B cell (primary cell): ENCODE measurements around the gene LLPH. TPM values are rescaled to one million over a fixed set of nuclear protein-coding genes. Genes with fewer than 3 reads are reported as not detected.

Experiments
- ATAC-seq: fragments of 200-7000 bp; cut with Tn5 transposase; one replicate; pipeline ENCODE4 v1.10.0; 2021; ENCODE audit warnings: low read depth, mild to moderate bottlenecking, moderate number of reproducible peaks, moderate library complexity
- CTCF ChIA-PET: fragments of 350-600 bp; sonication (Branson Sonifier 250); formaldehyde crosslinking; loops from one replicate; lab custom pipeline; 2021; ENCODE audit warnings: antibody characterized with exemption, inconsistent platforms; lab: Charles Lee
- POLR2A ChIA-PET: fragments of 350-600 bp; sonication (Branson Sonifier 250); formaldehyde crosslinking; loops from one replicate; lab custom pipeline; 2021; ENCODE audit warnings: antibody characterized with exemption; lab: Charles Lee
- DNase-seq: peaks from one replicate; pipeline ENCODE4 v3.0.0; 2013
- H2AFZ ChIP-seq: 2 replicates; pipeline ENCODE4 v1.6.1; 2012; ENCODE audit warnings: mild to moderate bottlenecking, low read depth, low read length; ENCODE audit not compliant: insufficient read depth, poor library complexity, severe bottlenecking
- H3K27ac ChIP-seq, 2 donors: 1 replicate in 1 of 2; 2 replicates in 1 of 2; pipeline ENCODE4 v1.5.1; 2012 to 2013; ENCODE audit warnings: low read length in 2 of 2, mild to moderate bottlenecking in 2 of 2, moderate library complexity in 1 of 2
- H3K27me3 ChIP-seq, 4 experiments: fragments of 200-600 bp in 1 of 4; sonication (generic) in 1 of 4; replicated peaks in 1 of 4; 1 replicate in 2 of 4; 2 replicates in 2 of 4; pipeline versions ENCODE4 v1.6.1 to v1.7.0; 2013 to 2016; ENCODE audit warnings: low read length in 3 of 4, mild to moderate bottlenecking in 2 of 4, mixed read lengths in 1 of 4, moderate library complexity in 1 of 4; ENCODE audit not compliant: insufficient read depth in 4 of 4, control insufficient read depth in 3 of 4; ENCODE audit errors: control extremely low read depth in 1 of 4
- H3K36me3 ChIP-seq, 2 experiments: replicated peaks in 1 of 2; 1 replicate in 1 of 2; 2 replicates in 1 of 2; pipeline versions ENCODE4 v1.6.1 to v1.7.1; 2013; ENCODE audit warnings: low read length in 1 of 2; ENCODE audit not compliant: insufficient read depth in 2 of 2, control insufficient read depth in 1 of 2; ENCODE audit errors: control extremely low read depth in 1 of 2, extremely low read depth in 1 of 2
- H3K4me1 ChIP-seq, 2 donors: fragments of 200-600 bp in 1 of 2; sonication (generic) in 1 of 2; 1 replicate in 1 of 2; 2 replicates in 1 of 2; pipeline versions ENCODE4 v1.5.1 to v1.6.1; 2013 to 2017; ENCODE audit warnings: low read length in 2 of 2; ENCODE audit not compliant: control insufficient read depth in 2 of 2, insufficient read depth in 2 of 2
- H3K4me2 ChIP-seq: replicated peaks from 2 replicates; pipeline ENCODE3; 2012; ENCODE audit warnings: mild to moderate bottlenecking, low read depth, low read length; ENCODE audit not compliant: poor library complexity, severe bottlenecking
- H3K4me3 ChIP-seq, 5 experiments: fragments of 200-600 bp in 1 of 5; sonication (generic) in 1 of 5; 1 replicate in 3 of 5; 2 replicates in 2 of 5; pipeline versions ENCODE4 v1.5.1 to v1.7.0; 2011 to 2016; ENCODE audit warnings: low read length in 4 of 5, mild to moderate bottlenecking in 4 of 5, low read depth in 2 of 5, control low read depth in 1 of 5, moderate library complexity in 1 of 5; ENCODE audit not compliant: insufficient read depth in 1 of 5; ENCODE audit errors: control extremely low read depth in 1 of 5, extremely low read depth in 1 of 5
- H3K79me2 ChIP-seq: fragments of 200-600 bp; sonication (generic); one replicate; pipeline ENCODE4 v1.6.0; 2016; ENCODE audit warnings: low read length; ENCODE audit not compliant: control insufficient read depth, insufficient read depth
- H3K9ac ChIP-seq: fragments of 200-600 bp; sonication (generic); 2 replicates; pipeline ENCODE4 v1.6.1; 2017; ENCODE audit warnings: mild to moderate bottlenecking, low read length, moderate library complexity
- H3K9me3 ChIP-seq, 3 donors: one replicate each; pipeline versions ENCODE4 v1.6.1 to v1.7.1; 2013; ENCODE audit warnings: low read length in 2 of 3; ENCODE audit not compliant: control insufficient read depth in 2 of 3, insufficient read depth in 1 of 3; ENCODE audit errors: control extremely low read depth in 1 of 3
- H4K20me1 ChIP-seq: 2 replicates; pipeline ENCODE4 v1.6.0; 2012; ENCODE audit warnings: mild to moderate bottlenecking, low read length; ENCODE audit not compliant: insufficient read depth, control insufficient read depth, poor library complexity, severe bottlenecking
- H3K27ac Mint-ChIP-seq: one replicate; pipeline ENCODE4 v1.8.0; 2021; ENCODE audit warnings: mixed read lengths
- H3K27me3 Mint-ChIP-seq: one replicate; pipeline ENCODE4 v1.8.0; 2021; ENCODE audit warnings: mixed read lengths
- H3K4me1 Mint-ChIP-seq: one replicate; pipeline ENCODE4 v1.8.0; 2021; ENCODE audit warnings: mixed read lengths
- H3K4me3 Mint-ChIP-seq: one replicate; pipeline ENCODE4 v1.8.0; 2021; ENCODE audit warnings: mixed read lengths
- H3K9me3 Mint-ChIP-seq: one replicate; pipeline ENCODE4 v1.8.0; 2022; ENCODE audit warnings: mixed read lengths; ENCODE audit not compliant: insufficient read depth
- CTCF ChIP-seq: fragments of 200-600 bp; IDR thresholded peaks from one replicate; pipeline ENCODE4 v1.8.0; 2022; ENCODE audit warnings: antibody characterized with exemption, mild to moderate bottlenecking
- EZH2 ChIP-seq: IDR thresholded peaks from 2 replicates; pipeline ENCODE4 v1.6.1; 2012; ENCODE audit warnings: borderline replicate concordance, low read depth, mild to moderate bottlenecking, moderate library complexity, low read length; ENCODE audit not compliant: insufficient read depth, poor library complexity, severe bottlenecking
- WGBS: methylation state at CpG from one replicate; pipeline ENCODE4 v1.1.5; 2013; ENCODE audit warnings: missing lambda C conversion rate; ENCODE audit not compliant: insufficient coverage; 5-methylcytosine and 5-hydroxymethylcytosine counted together
- intact Hi-C: fragments of 100-400 bp; cut with micrococcal nuclease; formaldehyde crosslinking; loops from one replicate; pipeline ENCODE4 v1.10.0; 2022
- polyA plus RNA-seq: library from polyadenylated mRNA; depleted of rRNA; stranded (reverse); fragments of >200 nt; gene quantifications from 2 replicates; pipeline ENCODE4 v1.2.3, GENCODE V29; 2012
- total RNA-seq, 2 donors: library from RNA; stranded (reverse); fragments of 120-200 nt in 1 of 2; gene quantifications; 1 replicate in 1 of 2; 2 replicates in 1 of 2; pipeline versions ENCODE4 v1.2.3 to v1.2.4, GENCODE V29; 2013 to 2022

LLPH gene
- total and polyA plus RNA-seq, 2 donors (not counting 1 experiment from before 2014, with no cell fraction given) = 2.1 to 23.4 TPM

- Histone ChIP-seq H3K4me1 (peaks cover 5 to 19% of the 10 kb centered on the region in 2 donors), H3K9me3 (peaks cover 3 to 18% (median 3%) of the 10 kb centered on the region in 3 donors), H3K36me3 (peaks cover 14 to 68% of the 10 kb centered on the region in 2 experiments), H3K4me2 (peak overlapping the region; percentile 32), H3K79me2 (peaks cover 30% of the 10 kb centered on the region), H3K4me3 (no peak overlapping the region), H3K27me3 (no peaks in the 10 kb centered on the region), H2AFZ (no peak overlapping the region), H3K27ac (peak overlapping the region in 1 of 2 donors; percentile 71), H3K9ac (peak overlapping the region; percentile 2), H4K20me1 (peaks cover 31% of the 10 kb centered on the region)
- POLR2A ChIA-PET = no interaction called here
- TF ChIP-seq EZH2 (no peak), CTCF (peak; percentile 63)
- DNase-seq = peak; percentile 35
- Mint-ChIP-seq H3K27ac (peak overlapping the region; percentile 81), H3K4me3 (no peak overlapping the region), H3K27me3 (no peaks in the 10 kb centered on the region), H3K9me3 (peaks cover 5% of the 10 kb centered on the region), H3K4me1 (peaks cover 17% of the 10 kb centered on the region)
- intact Hi-C loops = loop anchor here (10.0 kb wide), 1 partner anchor 550 kb away; no protein-coding TSS in a partner anchor
- CTCF ChIA-PET = interaction anchor here (0.8 to 1.8 kb wide), 5 partner anchors 24 to 550 kb away, joined by 3 to 11 read pairs (median 4); partner anchors contain the start of gene TMBIM4
- WGBS = no CpG with 5 or more reads among the region's 7 CpGs
- peak; percentile 31 for ATAC-seq
Observed at GRCh38 chr12:66144791-66145754, 14.5 kb upstream of the LLPH start.
